ENCODE results near the gene ELL.
"Not testable (repeated sequence)": the region's sequence is repeated elsewhere in the genome, so short reads cannot be mapped to it uniquely, and the experiment has no call there.

Gene ELL

GRCh38 chr19:18422530-18423191 is 99.2 kb downstream of the ELL start:
- no peak for DNase-seq (ENCODE audit: low read depth)

GRCh38 chr19:18421371-18421959 is 100.4 kb downstream of the ELL start:
- no peak for DNase-seq (ENCODE audit: low read depth)

GRCh38 chr19:18420930-18421329 is 100.9 kb downstream of the ELL start:
- DNase-seq (ENCODE audit: low read depth), result no peak

- no peak for DNase-seq (ENCODE audit: low read depth)
These were observed 102.0 kb downstream of the ELL start for GRCh38 chr19:18419699-18420460.

- peak; percentile 60 for DNase-seq (ENCODE audit: low read depth)
These were observed 102.6 kb downstream of the ELL start, which contains the start of gene SSBP4 for GRCh38 chr19:18419195-18419698. Gene SSBP4, plus strand, starts transcription at chr19:18419398. Its CDS starts 251 bp downstream, at chr19:18419649.

GRCh38 chr19:18418483-18419194 is 103.2 kb downstream of the ELL start:
- DNase-seq (ENCODE audit: low read depth), result no peak

- DNase-seq (ENCODE audit: low read depth), result no peak
These were observed 103.8 kb downstream of the ELL start for GRCh38 chr19:18418029-18418482.

GRCh38 chr19:18417250-18418028 is 104.4 kb downstream of the ELL start:
- peak; percentile 62 for DNase-seq (ENCODE audit: low read depth)

GRCh38 chr19:18416778-18417249 is 105.1 kb downstream of the ELL start:
- DNase-seq (ENCODE audit: low read depth), result peak; percentile 82

- DNase-seq (ENCODE audit: low read depth), result peak; percentile 57
These were observed 106.5 kb downstream of the ELL start for GRCh38 chr19:18415178-18415867.

GRCh38 chr19:18414504-18415177 is 107.2 kb downstream of the ELL start:
- no peak for DNase-seq (ENCODE audit: low read depth)

- DNase-seq (ENCODE audit: low read depth), result no peak
These were observed 109.1 kb downstream of the ELL start for GRCh38 chr19:18412610-18413239.

- no peak for DNase-seq (ENCODE audit: low read depth)
These were observed 113.8 kb downstream of the ELL start for GRCh38 chr19:18408053-18408476.

- DNase-seq (ENCODE audit: low read depth), result no peak
These were observed 115.1 kb downstream of the ELL start for GRCh38 chr19:18406749-18407148.

GRCh38 chr19:18405754-18406153 is 116.1 kb downstream of the ELL start:
- not testable (repeated sequence) for DNase-seq (ENCODE audit: low read depth)

GRCh38 chr19:18402455-18403248 is 119.2 kb downstream of the ELL start:
- not testable (repeated sequence) for DNase-seq (ENCODE audit: low read depth)

- no peak for DNase-seq (ENCODE audit: low read depth)
These were observed 120.2 kb downstream of the ELL start for GRCh38 chr19:18401580-18402112.

- no peak for DNase-seq (ENCODE audit: low read depth)
These were observed 122.9 kb downstream of the ELL start for GRCh38 chr19:18399008-18399407.

Data from GM04504 (cell line).